GM18511 (cell line): Measurements from ENCODE around the gene TTF1.

Experiments used
- ATAC-seq: cut with Tn5 transposase; IDR thresholded peaks from one replicate; pipeline ENCODE4 v1.9.1; 2021; ENCODE audit warnings: mild to moderate bottlenecking, moderate library complexity; ENCODE audit not compliant: unreplicated experiment

Gene TTF1

GRCh38 chr9:132406554-132407122, at the start of gene TTF1:
TTF1 (minus strand) TSS chr9:132406840; CDS start chr9:132402821, 4,019 bp downstream.
- peak; percentile 72 for ATAC-seq

- ATAC-seq: no peak
Observed at GRCh38 chr9:132456241-132456640, 49.6 kb upstream of the TTF1 start.

- no peak for ATAC-seq
Observed at GRCh38 chr9:132451276-132451675, 44.6 kb upstream of the TTF1 start.

- ATAC-seq: no peak
Observed at GRCh38 chr9:132447902-132448301, 41.3 kb upstream of the TTF1 start.

- no peak for ATAC-seq
Observed at GRCh38 chr9:132447346-132447745, 40.7 kb upstream of the TTF1 start.

- ATAC-seq: no peak
Observed at GRCh38 chr9:132446887-132447286, 40.2 kb upstream of the TTF1 start.

- ATAC-seq: no peak
Observed at GRCh38 chr9:132443951-132444607, 37.4 kb upstream of the TTF1 start.

GRCh38 chr9:132441404-132441803, 34.8 kb upstream of the TTF1 start:
- no peak for ATAC-seq

GRCh38 chr9:132440735-132441134, 34.1 kb upstream of the TTF1 start:
- no peak for ATAC-seq

GRCh38 chr9:132439153-132439552, 32.5 kb upstream of the TTF1 start:
- no peak for ATAC-seq

GRCh38 chr9:132434881-132435280, 28.2 kb upstream of the TTF1 start:
- ATAC-seq: no peak

GRCh38 chr9:132430998-132431397, 24.4 kb upstream of the TTF1 start:
- no peak for ATAC-seq

- ATAC-seq: no peak
Observed at GRCh38 chr9:132426639-132427414, 20.2 kb upstream of the TTF1 start.

GRCh38 chr9:132425675-132426062, 19.0 kb upstream of the TTF1 start:
- ATAC-seq: no peak

- no peak for ATAC-seq
Observed at GRCh38 chr9:132424857-132425674, 18.4 kb upstream of the TTF1 start.

GRCh38 chr9:132423503-132423902, 16.9 kb upstream of the TTF1 start:
- ATAC-seq: no peak

GRCh38 chr9:132422574-132422973, 15.9 kb upstream of the TTF1 start:
- ATAC-seq: no peak

GRCh38 chr9:132418726-132419363, 12.2 kb upstream of the TTF1 start:
- no peak for ATAC-seq

- no peak for ATAC-seq
Observed at GRCh38 chr9:132415181-132415580, 8.5 kb upstream of the TTF1 start.

- ATAC-seq: no peak
Observed at GRCh38 chr9:132414731-132415130, 8.1 kb upstream of the TTF1 start.

- ATAC-seq: no peak
Observed at GRCh38 chr9:132413926-132414325, 7.3 kb upstream of the TTF1 start.
